Endodermal cell (in vitro differentiated cells): ENCODE results near the gene SYTL5. TPM values are rescaled to one million over a fixed set of nuclear protein-coding genes. Genes with fewer than 3 reads are reported as not detected.
"Not testable (repeated sequence)": the region's sequence is repeated elsewhere in the genome, so short reads cannot be mapped to it uniquely, and the experiment has no call there.

Experiments
- DNase-seq: peaks from one replicate; pipeline ENCODE4 v3.0.0-alpha.2; 2017
- H3K27ac ChIP-seq: 2 replicates; pipeline ENCODE4 v1.5.1; 2013; ENCODE audit warnings: mild to moderate bottlenecking, low read depth, low read length, moderate library complexity
- H3K27me3 ChIP-seq: 2 replicates; pipeline ENCODE4 v1.6.1; 2013; ENCODE audit warnings: mild to moderate bottlenecking, low read length, moderate library complexity; ENCODE audit not compliant: insufficient read depth, control insufficient read depth, poor library complexity, severe bottlenecking
- H3K36me3 ChIP-seq: 2 replicates; pipeline ENCODE4 v1.7.0; 2013; ENCODE audit warnings: mild to moderate bottlenecking, low read length, moderate library complexity; ENCODE audit not compliant: control insufficient read depth, insufficient read depth
- H3K4me1 ChIP-seq: one replicate; pipeline ENCODE4 v1.7.0; 2013; ENCODE audit warnings: low read length; ENCODE audit not compliant: control insufficient read depth, insufficient read depth
- H3K4me3 ChIP-seq: 2 replicates; pipeline ENCODE4 v1.5.1; 2013; ENCODE audit warnings: mild to moderate bottlenecking, low read length, moderate library complexity
- H3K9ac ChIP-seq: 2 replicates; pipeline ENCODE4 v1.6.1; 2013; ENCODE audit warnings: mild to moderate bottlenecking, low read length, moderate library complexity; ENCODE audit not compliant: poor library complexity, severe bottlenecking; ENCODE audit errors: extremely low read depth
- H3K9me3 ChIP-seq: 2 replicates; pipeline ENCODE4 v1.6.1; 2013; ENCODE audit warnings: mild to moderate bottlenecking, low read length, moderate library complexity; ENCODE audit not compliant: control insufficient read depth
- H3K27ac Mint-ChIP-seq: 2 replicates; pipeline ENCODE4 v1.8.0; 2020; ENCODE audit warnings: mixed read lengths
- H3K27me3 Mint-ChIP-seq: 2 replicates; pipeline ENCODE4 v1.8.0; 2021; ENCODE audit warnings: mild to moderate bottlenecking, mixed read lengths; ENCODE audit not compliant: insufficient read depth
- H3K36me3 Mint-ChIP-seq: 2 replicates; pipeline ENCODE4 v1.8.0; 2020; ENCODE audit warnings: low read depth, mixed read lengths
- H3K4me1 Mint-ChIP-seq: 2 replicates; pipeline ENCODE4 v1.8.0; 2020; ENCODE audit warnings: mixed read lengths
- H3K4me3 Mint-ChIP-seq: 2 replicates; pipeline ENCODE4 v1.8.0; 2020; ENCODE audit warnings: mild to moderate bottlenecking, moderate library complexity, mixed read lengths
- H3K9me3 Mint-ChIP-seq: 2 replicates; pipeline ENCODE4 v1.8.0; 2020; ENCODE audit warnings: mild to moderate bottlenecking, mixed read lengths
- WGBS, 2 experiments: methylation state at CpG; one replicate each; pipeline versions ENCODE4 v1.1.5 to v1.1.7; 2013; ENCODE audit warnings: missing lambda C conversion rate in 2 of 2, mixed read lengths in 1 of 2; ENCODE audit not compliant: insufficient coverage in 1 of 2, insufficient read length in 1 of 2; 5-methylcytosine and 5-hydroxymethylcytosine counted together
- total RNA-seq, 2 donors: library from RNA; stranded (reverse); fragmentation: NEBNext Ultra II Directional in 1 of 2; extraction: Animal tissue kit (Norgen Biotek cat#: 25700) in 1 of 2; gene quantifications; 2 replicates in 1 of 2; 3 replicates in 1 of 2; pipeline ENCODE4 v1.2.1, GENCODE V29; 2021
- TF ChIP-seq, protein P1 (sequence below): fragments of 200-600 bp; sonication (generic); conservative IDR thresholded peaks from 2 replicates; pipeline ENCODE4 v1.5.0; 2021; ENCODE audit warnings: antibody characterized with exemption, mild to moderate bottlenecking

Gene SYTL5
- total RNA-seq, 2 donors from 2014 or later, result 8.1 to 8.6 TPM

GRCh38 chrX:37989304-37989703, 17.0 kb upstream of the SYTL5 start:
- no peak overlapping the region for H3K4me3 Mint-ChIP-seq
- H3K27ac Mint-ChIP-seq, result no peak overlapping the region
- Histone ChIP-seq H3K36me3 (no peaks in the 10 kb centered on the region), H3K27me3 (no peaks in the 10 kb centered on the region), H3K4me3 (no peak overlapping the region), H3K9ac (no peak overlapping the region), H3K4me1 (no peaks in the 10 kb centered on the region), H3K27ac (no peak overlapping the region), H3K9me3 (no peaks in the 10 kb centered on the region)
- TF ChIP-seq, protein P1, sequence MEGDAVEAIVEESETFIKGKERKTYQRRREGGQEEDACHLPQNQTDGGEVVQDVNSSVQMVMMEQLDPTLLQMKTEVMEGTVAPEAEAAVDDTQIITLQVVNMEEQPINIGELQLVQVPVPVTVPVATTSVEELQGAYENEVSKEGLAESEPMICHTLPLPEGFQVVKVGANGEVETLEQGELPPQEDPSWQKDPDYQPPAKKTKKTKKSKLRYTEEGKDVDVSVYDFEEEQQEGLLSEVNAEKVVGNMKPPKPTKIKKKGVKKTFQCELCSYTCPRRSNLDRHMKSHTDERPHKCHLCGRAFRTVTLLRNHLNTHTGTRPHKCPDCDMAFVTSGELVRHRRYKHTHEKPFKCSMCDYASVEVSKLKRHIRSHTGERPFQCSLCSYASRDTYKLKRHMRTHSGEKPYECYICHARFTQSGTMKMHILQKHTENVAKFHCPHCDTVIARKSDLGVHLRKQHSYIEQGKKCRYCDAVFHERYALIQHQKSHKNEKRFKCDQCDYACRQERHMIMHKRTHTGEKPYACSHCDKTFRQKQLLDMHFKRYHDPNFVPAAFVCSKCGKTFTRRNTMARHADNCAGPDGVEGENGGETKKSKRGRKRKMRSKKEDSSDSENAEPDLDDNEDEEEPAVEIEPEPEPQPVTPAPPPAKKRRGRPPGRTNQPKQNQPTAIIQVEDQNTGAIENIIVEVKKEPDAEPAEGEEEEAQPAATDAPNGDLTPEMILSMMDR, result no peak
- no peaks in the 10 kb centered on the region for H3K4me1 Mint-ChIP-seq
- no peaks in the 10 kb centered on the region for H3K36me3 Mint-ChIP-seq
- peaks cover 44% of the 10 kb centered on the region for H3K9me3 Mint-ChIP-seq
- no peak for DNase-seq
- no peaks in the 10 kb centered on the region for H3K27me3 Mint-ChIP-seq

GRCh38 chrX:37991303-37991702, 15.1 kb upstream of the SYTL5 start:
- H3K27ac Mint-ChIP-seq, H3K4me3 ChIP-seq, H3K27me3 Mint-ChIP-seq, H3K9ac ChIP-seq, H3K27ac ChIP-seq, H3K27me3 ChIP-seq, H3K4me1 ChIP-seq, H3K9me3 ChIP-seq, DNase-seq, H3K36me3 ChIP-seq, H3K4me3 Mint-ChIP-seq, H3K4me1 Mint-ChIP-seq, H3K36me3 Mint-ChIP-seq: not testable (repeated sequence)
- peaks cover 61% of the 10 kb centered on the region for H3K9me3 Mint-ChIP-seq
- WGBS, 2 experiments, result 96% methylated on average over 6 of the region's 6 CpGs; no CpG with 5 or more reads in 1 of the 2 experiments

DNA sequence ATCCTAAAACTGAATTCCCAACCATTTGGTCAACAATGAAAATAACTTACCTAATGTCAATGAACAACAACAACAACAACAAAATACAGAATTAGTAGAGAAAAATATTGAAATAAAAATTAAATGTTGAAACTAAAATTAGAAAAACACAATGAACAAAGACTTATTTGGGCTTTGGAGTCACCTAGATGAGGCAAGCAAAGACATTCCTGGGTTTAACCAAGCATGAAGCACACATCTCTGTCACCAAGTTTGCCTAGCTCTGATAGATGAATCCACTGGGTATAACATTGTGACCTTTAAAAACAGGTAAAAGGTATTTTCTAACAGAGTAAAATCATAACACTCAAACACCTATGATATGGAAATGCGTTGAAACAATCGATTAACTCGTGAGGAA, 13.2 kb upstream of the SYTL5 start:
- H3K27ac ChIP-seq, result no peak overlapping the region
- no peak overlapping the region for H3K4me3 Mint-ChIP-seq
- H3K27me3 ChIP-seq, result no peaks in the 10 kb centered on the region
- DNase-seq, result no peak
- H3K27ac Mint-ChIP-seq, result no peak overlapping the region
- no peaks in the 10 kb centered on the region for H3K36me3 Mint-ChIP-seq
- H3K9me3 Mint-ChIP-seq, result peaks cover 59% of the 10 kb centered on the region
- no peak overlapping the region for H3K4me3 ChIP-seq
- no peaks in the 10 kb centered on the region for H3K4me1 Mint-ChIP-seq
- H3K9ac ChIP-seq, result no peak overlapping the region
- no peaks in the 10 kb centered on the region for H3K4me1 ChIP-seq
- H3K36me3 ChIP-seq, result no peaks in the 10 kb centered on the region
- peaks cover 1% of the 10 kb centered on the region for H3K27me3 Mint-ChIP-seq
- TF ChIP-seq, protein P1, result no peak
- no peaks in the 10 kb centered on the region for H3K9me3 ChIP-seq
- 79% methylated on average over 3 of the region's 3 CpGs; no CpG with 5 or more reads in 1 of the 2 experiments for WGBS, 2 experiments

GRCh38 chrX:37993837-37994619, 12.3 kb upstream of the SYTL5 start:
- Histone ChIP-seq H3K36me3 (no peaks in the 10 kb centered on the region), H3K27me3 (no peaks in the 10 kb centered on the region), H3K4me3 (no peak overlapping the region), H3K27ac (no peak overlapping the region), H3K4me1 (no peaks in the 10 kb centered on the region), H3K9me3 (no peaks in the 10 kb centered on the region), H3K9ac (no peak overlapping the region)
- Mint-ChIP-seq H3K27ac (no peak overlapping the region), H3K4me3 (no peak overlapping the region), H3K9me3 (peaks cover 61% of the 10 kb centered on the region), H3K36me3 (no peaks in the 10 kb centered on the region), H3K4me1 (no peaks in the 10 kb centered on the region), H3K27me3 (peaks cover 3% of the 10 kb centered on the region)
- TF ChIP-seq, protein P1, result no peak
- peak; percentile 75 for DNase-seq
- WGBS, 2 experiments, result 91 to 100% methylated on average over 1 to 7 of the region's 7 CpGs
